H9 (cell line): Measurements from ENCODE around the gene ZNF512B. TPM values are rescaled to one million over a fixed set of nuclear protein-coding genes. Genes with fewer than 3 reads are reported as not detected.

ENCODE experiments used
- DNase-seq: peaks from one replicate; pipeline ENCODE4 v3.0.0-alpha.2; 2017
- H2AFZ ChIP-seq: one replicate; pipeline ENCODE4 v1.6.1; 2013; ENCODE audit warnings: mild to moderate bottlenecking, low read length, control low read depth, moderate library complexity
- H2AK5ac ChIP-seq: 2 replicates; pipeline ENCODE4 v1.6.1; 2013; ENCODE audit warnings: low read length, control low read depth, mixed read lengths; ENCODE audit not compliant: insufficient read length
- H2BK120ac ChIP-seq: one replicate; pipeline ENCODE4 v1.6.1; 2013; ENCODE audit warnings: low read depth, mild to moderate bottlenecking, low read length, control low read depth, inconsistent platforms; ENCODE audit not compliant: poor library complexity, severe bottlenecking
- H2BK12ac ChIP-seq: 2 replicates; pipeline ENCODE4 v1.6.1; 2013; ENCODE audit warnings: low read length, control low read depth, mixed read lengths, low read depth; ENCODE audit not compliant: insufficient read length
- H2BK15ac ChIP-seq: 2 replicates; pipeline ENCODE4 v1.6.1; 2013; ENCODE audit warnings: low read depth, low read length, control low read depth
- H2BK20ac ChIP-seq: one replicate; pipeline ENCODE4 v1.6.1; 2013; ENCODE audit warnings: low read depth, mild to moderate bottlenecking, low read length, control low read depth, inconsistent platforms; ENCODE audit not compliant: poor library complexity, severe bottlenecking
- H2BK5ac ChIP-seq: 2 replicates; pipeline ENCODE4 v1.6.1; 2013; ENCODE audit warnings: low read length, control low read depth, mixed read lengths; ENCODE audit not compliant: insufficient read length
- H3K14ac ChIP-seq: 2 replicates; pipeline ENCODE4 v1.6.1; 2013; ENCODE audit warnings: low read length, control low read depth; ENCODE audit not compliant: insufficient read depth
- H3K18ac ChIP-seq: 2 replicates; pipeline ENCODE4 v1.6.1; 2013; ENCODE audit warnings: low read depth, mild to moderate bottlenecking, mixed read lengths, low read length, control low read depth; ENCODE audit not compliant: insufficient read length
- H3K23ac ChIP-seq: 2 replicates; pipeline ENCODE4 v1.6.1; 2013; ENCODE audit warnings: low read length, control low read depth, mixed read lengths, low read depth; ENCODE audit not compliant: insufficient read length
- H3K23me2 ChIP-seq: 2 replicates; pipeline ENCODE4 v1.6.1; 2013; ENCODE audit warnings: low read depth, mild to moderate bottlenecking, mixed read lengths, low read length, control low read depth; ENCODE audit not compliant: insufficient read length, poor library complexity, severe bottlenecking
- H3K27ac ChIP-seq: 2 replicates; pipeline ENCODE4 v1.5.1; 2013; ENCODE audit warnings: low read length, control low read depth, mixed read lengths, low read depth; ENCODE audit not compliant: insufficient read length
- H3K27me3 ChIP-seq: 2 replicates; pipeline ENCODE4 v1.6.1; 2013; ENCODE audit warnings: low read length, control low read depth, inconsistent platforms; ENCODE audit not compliant: insufficient read depth
- H3K4ac ChIP-seq: 2 replicates; pipeline ENCODE4 v1.6.1; 2013; ENCODE audit warnings: low read depth, mild to moderate bottlenecking, control low read depth, inconsistent platforms, low read length, moderate library complexity
- H3K4me1 ChIP-seq: 2 replicates; pipeline ENCODE4 v1.6.1; 2013; ENCODE audit warnings: low read length, control low read depth, inconsistent platforms; ENCODE audit not compliant: insufficient read depth
- H3K4me2 ChIP-seq: 2 replicates; pipeline ENCODE4 v1.6.1; 2013; ENCODE audit warnings: low read length, control low read depth, mixed read lengths; ENCODE audit not compliant: insufficient read length, insufficient read depth
- H3K56ac ChIP-seq: 2 replicates; pipeline ENCODE4 v1.6.1; 2013; ENCODE audit warnings: low read depth, mild to moderate bottlenecking, mixed read lengths, low read length, control low read depth; ENCODE audit not compliant: insufficient read length
- H3K79me1 ChIP-seq: 2 replicates; pipeline ENCODE4 v1.6.1; 2013; ENCODE audit warnings: low read depth, mild to moderate bottlenecking, moderate library complexity, low read length, control low read depth, inconsistent platforms; ENCODE audit not compliant: insufficient read depth, poor library complexity, severe bottlenecking
- H3K79me2 ChIP-seq: 2 replicates; pipeline ENCODE4 v1.6.1; 2013; ENCODE audit warnings: low read length, control low read depth, inconsistent platforms; ENCODE audit not compliant: insufficient read depth
- H3K9ac ChIP-seq: 2 replicates; pipeline ENCODE4 v1.6.1; 2013; ENCODE audit warnings: low read length, control low read depth, mixed read lengths; ENCODE audit not compliant: insufficient read length; ENCODE audit errors: extremely low read depth
- H3K9me3 ChIP-seq: one replicate; pipeline ENCODE4 v1.6.1; 2013; ENCODE audit warnings: low read depth, low read length, inconsistent platforms; ENCODE audit not compliant: control insufficient read depth
- H3T11ph ChIP-seq: one replicate; pipeline ENCODE4 v1.6.1; 2013; ENCODE audit warnings: mild to moderate bottlenecking, low read length, control low read depth, inconsistent platforms
- H4K20me1 ChIP-seq: one replicate; pipeline ENCODE4 v1.6.1; 2013; ENCODE audit not compliant: control insufficient read depth, insufficient read length, insufficient read depth
- H4K5ac ChIP-seq: 2 replicates; pipeline ENCODE4 v1.6.1; 2013; ENCODE audit warnings: low read depth, mild to moderate bottlenecking, mixed read lengths, low read length, control low read depth; ENCODE audit not compliant: insufficient read length
- H4K8ac ChIP-seq: replicated peaks from 2 replicates; pipeline ENCODE4 v1.6.1; 2013; ENCODE audit warnings: low read length, control low read depth, mixed read lengths, low read depth; ENCODE audit not compliant: insufficient read length
- H4K91ac ChIP-seq: 2 replicates; pipeline ENCODE4 v1.6.1; 2013; ENCODE audit warnings: low read depth, mild to moderate bottlenecking, moderate library complexity, mixed read lengths, low read length, control low read depth; ENCODE audit not compliant: insufficient read length
- H3K27ac Mint-ChIP-seq, 3 experiments: 2 replicates in 2 of 3; 3 replicates in 1 of 3; pipeline ENCODE4 v1.8.0; 2020 to 2021; ENCODE audit warnings: mixed read lengths in 3 of 3, mild to moderate bottlenecking in 1 of 3, moderate library complexity in 1 of 3
- H3K27me3 Mint-ChIP-seq: 2 replicates; pipeline ENCODE4 v1.8.0; 2021; ENCODE audit warnings: low read depth, mild to moderate bottlenecking, moderate library complexity, mixed read lengths
- H3K36me3 Mint-ChIP-seq, 3 experiments: 2 replicates in 2 of 3; 3 replicates in 1 of 3; pipeline ENCODE4 v1.8.0; 2020 to 2021; ENCODE audit warnings: low read depth in 3 of 3, mixed read lengths in 3 of 3; ENCODE audit not compliant: insufficient read depth in 1 of 3
- H3K4me1 Mint-ChIP-seq, 2 experiments: 2 replicates each; pipeline ENCODE4 v1.8.0; 2020; ENCODE audit warnings: mixed read lengths in 2 of 2
- H3K4me3 Mint-ChIP-seq, 2 experiments: 2 replicates in 1 of 2; 3 replicates in 1 of 2; pipeline ENCODE4 v1.8.0; 2020 to 2021; ENCODE audit warnings: mild to moderate bottlenecking in 2 of 2, mixed read lengths in 2 of 2, moderate library complexity in 1 of 2
- H3K9me3 Mint-ChIP-seq, 2 experiments: 2 replicates in 1 of 2; 3 replicates in 1 of 2; pipeline ENCODE4 v1.8.0; 2020; ENCODE audit warnings: mild to moderate bottlenecking in 2 of 2, mixed read lengths in 2 of 2, moderate library complexity in 1 of 2
- WGBS: extraction: QIAGEN DNeasy Blood & Tissue Kit; methylation state at CpG from one replicate; pipeline ENCODE4 v1.1.7; 2013; ENCODE audit warnings: missing lambda C conversion rate, low lambda C conversion rate, mixed read lengths; ENCODE audit not compliant: insufficient read length; ENCODE audit errors: extremely low coverage; 5-methylcytosine and 5-hydroxymethylcytosine counted together
- total RNA-seq: library from RNA; stranded (reverse); gene quantifications from 2 replicates; pipeline ENCODE4 v1.2.1, GENCODE V29; 2021
- TF ChIP-seq, protein P1 (sequence below): fragments of 200-600 bp; sonication (generic); conservative IDR thresholded peaks from 3 replicates; pipeline ENCODE4 v1.8.0; 2021; ENCODE audit warnings: antibody characterized with exemption, mild to moderate bottlenecking

The ZNF512B gene
- total RNA-seq, 1 experiment from 2014 or later: 46.0 TPM

DNA sequence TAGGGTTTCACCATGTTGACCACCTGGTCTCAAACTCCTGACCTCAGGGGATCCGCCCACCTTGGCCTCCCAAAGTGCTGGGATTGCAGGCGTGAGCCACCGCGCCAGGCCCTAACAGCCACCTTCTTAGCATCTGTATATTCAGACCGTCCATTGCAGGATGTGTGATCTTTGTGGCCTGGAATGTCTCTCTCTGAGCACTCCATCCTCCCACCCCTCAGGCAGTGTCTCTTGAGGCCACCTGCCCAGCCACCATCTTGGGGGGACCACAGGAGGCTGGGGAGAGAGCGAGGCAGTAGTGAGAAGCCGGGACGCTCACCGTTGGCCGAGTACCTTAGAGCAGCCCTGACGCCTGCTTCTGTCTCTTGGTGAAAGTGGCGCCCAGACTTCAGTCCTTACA is 56.0 kb downstream of the ZNF512B start:
- no peak overlapping the region for H4K91ac ChIP-seq
- peaks cover 5 to 9% of the 10 kb centered on the region in 2 experiments; a peak in 4 of 5 replicates for H3K9me3 Mint-ChIP-seq
- WGBS: no CpG with 5 or more reads among the region's 12 CpGs

More for the DNA sequence above, 56.0 kb downstream of the ZNF512B start:
- TF ChIP-seq, protein P1, sequence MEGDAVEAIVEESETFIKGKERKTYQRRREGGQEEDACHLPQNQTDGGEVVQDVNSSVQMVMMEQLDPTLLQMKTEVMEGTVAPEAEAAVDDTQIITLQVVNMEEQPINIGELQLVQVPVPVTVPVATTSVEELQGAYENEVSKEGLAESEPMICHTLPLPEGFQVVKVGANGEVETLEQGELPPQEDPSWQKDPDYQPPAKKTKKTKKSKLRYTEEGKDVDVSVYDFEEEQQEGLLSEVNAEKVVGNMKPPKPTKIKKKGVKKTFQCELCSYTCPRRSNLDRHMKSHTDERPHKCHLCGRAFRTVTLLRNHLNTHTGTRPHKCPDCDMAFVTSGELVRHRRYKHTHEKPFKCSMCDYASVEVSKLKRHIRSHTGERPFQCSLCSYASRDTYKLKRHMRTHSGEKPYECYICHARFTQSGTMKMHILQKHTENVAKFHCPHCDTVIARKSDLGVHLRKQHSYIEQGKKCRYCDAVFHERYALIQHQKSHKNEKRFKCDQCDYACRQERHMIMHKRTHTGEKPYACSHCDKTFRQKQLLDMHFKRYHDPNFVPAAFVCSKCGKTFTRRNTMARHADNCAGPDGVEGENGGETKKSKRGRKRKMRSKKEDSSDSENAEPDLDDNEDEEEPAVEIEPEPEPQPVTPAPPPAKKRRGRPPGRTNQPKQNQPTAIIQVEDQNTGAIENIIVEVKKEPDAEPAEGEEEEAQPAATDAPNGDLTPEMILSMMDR: no peak
- H3K27ac Mint-ChIP-seq: no peak overlapping the region; a peak in 1 of 7 replicates
- peaks cover 15 to 23% (median 17%) of the 10 kb centered on the region in 3 experiments; a peak in 6 of 7 replicates for H3K36me3 Mint-ChIP-seq
- Histone ChIP-seq H3K14ac (no peak overlapping the region), H3K23ac (no peak overlapping the region), H3K4me1 (no peaks in the 10 kb centered on the region), H2BK12ac (no peak overlapping the region), H2AK5ac (no peak overlapping the region), H3K27ac (no peak overlapping the region), H4K5ac (no peak overlapping the region), H3K9ac (no peak overlapping the region), H2BK20ac (no peak overlapping the region), H3K9me3 (no peaks in the 10 kb centered on the region), H3K4ac (no peak overlapping the region), H3K56ac (no peak overlapping the region), H3K4me2 (no peak overlapping the region), H2BK15ac (no peak overlapping the region), H3K27me3 (no peaks in the 10 kb centered on the region), H2AFZ (no peak overlapping the region), H4K20me1 (no peaks in the 10 kb centered on the region), H4K8ac (no peak overlapping the region), H3K79me1 (no peaks in the 10 kb centered on the region), H3K23me2 (no peaks in the 10 kb centered on the region), H3T11ph (no peak overlapping the region), H3K79me2 (no peaks in the 10 kb centered on the region; the same call in 1 of the 2 replicates), H3K18ac (no peak overlapping the region), H2BK120ac (no peak overlapping the region), H2BK5ac (no peak overlapping the region)
- no peaks in the 10 kb centered on the region for H3K27me3 Mint-ChIP-seq
- no peak overlapping the region for H3K4me3 Mint-ChIP-seq
- peaks cover 16 to 19% of the 10 kb centered on the region in 2 experiments for H3K4me1 Mint-ChIP-seq
- no peak for DNase-seq
